Nephron progenitor cell (in vitro differentiated cells): Measurements from ENCODE around the gene COL4A2.

Source experiments
- DNase-seq: peaks from one replicate; pipeline ENCODE4 v3.0.0; 2021
- H3K27ac Mint-ChIP-seq: 2 replicates; pipeline ENCODE4 v1.8.0; 2021; ENCODE audit warnings: mild to moderate bottlenecking, moderate library complexity, mixed read lengths
- H3K27me3 Mint-ChIP-seq: 2 replicates; pipeline ENCODE4 v1.8.0; 2021; ENCODE audit warnings: mild to moderate bottlenecking, low read depth, mixed read lengths; ENCODE audit not compliant: poor library complexity
- H3K36me3 Mint-ChIP-seq: 2 replicates; pipeline ENCODE4 v1.8.0; 2021; ENCODE audit warnings: low read depth, mixed read lengths
- H3K4me1 Mint-ChIP-seq: 2 replicates; pipeline ENCODE4 v1.8.0; 2021; ENCODE audit warnings: mixed read lengths
- H3K4me3 Mint-ChIP-seq: 2 replicates; pipeline ENCODE4 v1.8.0; 2021; ENCODE audit warnings: mild to moderate bottlenecking, moderate library complexity, mixed read lengths
- H3K9me3 Mint-ChIP-seq: 2 replicates; pipeline ENCODE4 v1.8.0; 2021; ENCODE audit warnings: mild to moderate bottlenecking, moderate library complexity, mixed read lengths
- TF ChIP-seq, protein P1 (sequence below): fragments of 200-600 bp; sonication (generic); IDR thresholded peaks from 2 replicates; pipeline ENCODE4 v1.5.0; 2021; ENCODE audit warnings: antibody characterized with exemption

The COL4A2 gene

GRCh38 chr13:110299283-110299840, 7.7 kb upstream of the COL4A2 start:
- H3K9me3 Mint-ChIP-seq, result no peaks in the 10 kb centered on the region
- no peak overlapping the region for H3K4me3 Mint-ChIP-seq
- peaks cover 2% of the 10 kb centered on the region for H3K27me3 Mint-ChIP-seq
- peaks cover 12% of the 10 kb centered on the region for H3K36me3 Mint-ChIP-seq
- peaks cover 32% of the 10 kb centered on the region for H3K4me1 Mint-ChIP-seq
- H3K27ac Mint-ChIP-seq, result no peak overlapping the region
- DNase-seq, result no peak
- TF ChIP-seq, protein P1, sequence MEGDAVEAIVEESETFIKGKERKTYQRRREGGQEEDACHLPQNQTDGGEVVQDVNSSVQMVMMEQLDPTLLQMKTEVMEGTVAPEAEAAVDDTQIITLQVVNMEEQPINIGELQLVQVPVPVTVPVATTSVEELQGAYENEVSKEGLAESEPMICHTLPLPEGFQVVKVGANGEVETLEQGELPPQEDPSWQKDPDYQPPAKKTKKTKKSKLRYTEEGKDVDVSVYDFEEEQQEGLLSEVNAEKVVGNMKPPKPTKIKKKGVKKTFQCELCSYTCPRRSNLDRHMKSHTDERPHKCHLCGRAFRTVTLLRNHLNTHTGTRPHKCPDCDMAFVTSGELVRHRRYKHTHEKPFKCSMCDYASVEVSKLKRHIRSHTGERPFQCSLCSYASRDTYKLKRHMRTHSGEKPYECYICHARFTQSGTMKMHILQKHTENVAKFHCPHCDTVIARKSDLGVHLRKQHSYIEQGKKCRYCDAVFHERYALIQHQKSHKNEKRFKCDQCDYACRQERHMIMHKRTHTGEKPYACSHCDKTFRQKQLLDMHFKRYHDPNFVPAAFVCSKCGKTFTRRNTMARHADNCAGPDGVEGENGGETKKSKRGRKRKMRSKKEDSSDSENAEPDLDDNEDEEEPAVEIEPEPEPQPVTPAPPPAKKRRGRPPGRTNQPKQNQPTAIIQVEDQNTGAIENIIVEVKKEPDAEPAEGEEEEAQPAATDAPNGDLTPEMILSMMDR, result no peak

GRCh38 chr13:110300090-110300815, 6.8 kb upstream of the COL4A2 start:
- DNase-seq, result no peak
- no peak overlapping the region for H3K27ac Mint-ChIP-seq

GRCh38 chr13:110301083-110301482, 6.0 kb upstream of the COL4A2 start:
- Mint-ChIP-seq H3K4me3 (no peak overlapping the region), H3K36me3 (peaks cover 12% of the 10 kb centered on the region), H3K4me1 (peaks cover 49% of the 10 kb centered on the region), H3K27me3 (peaks cover 6% of the 10 kb centered on the region), H3K9me3 (no peaks in the 10 kb centered on the region), H3K27ac (no peak overlapping the region)
- DNase-seq, result no peak
- TF ChIP-seq, protein P1, result no peak

More at GRCh38 chr13:110300090-110300815, 6.8 kb upstream of the COL4A2 start:
- H3K4me3 Mint-ChIP-seq, result no peak overlapping the region
- H3K9me3 Mint-ChIP-seq, result no peaks in the 10 kb centered on the region
- H3K4me1 Mint-ChIP-seq, result peaks cover 41% of the 10 kb centered on the region
- peaks cover 12% of the 10 kb centered on the region for H3K36me3 Mint-ChIP-seq
- H3K27me3 Mint-ChIP-seq, result peaks cover 6% of the 10 kb centered on the region
- TF ChIP-seq, protein P1, result no peak

GRCh38 chr13:110301606-110302553, 5.2 kb upstream of the COL4A2 start:
- H3K9me3 Mint-ChIP-seq, result no peaks in the 10 kb centered on the region
- no peak overlapping the region for H3K27ac Mint-ChIP-seq
- peak overlapping the region; percentile 19 for H3K4me3 Mint-ChIP-seq
- DNase-seq, result no peak
- peaks cover 50% of the 10 kb centered on the region for H3K4me1 Mint-ChIP-seq
- peaks cover 6% of the 10 kb centered on the region for H3K27me3 Mint-ChIP-seq
- TF ChIP-seq, protein P1, result no peak
- peaks cover 12% of the 10 kb centered on the region for H3K36me3 Mint-ChIP-seq

DNA sequence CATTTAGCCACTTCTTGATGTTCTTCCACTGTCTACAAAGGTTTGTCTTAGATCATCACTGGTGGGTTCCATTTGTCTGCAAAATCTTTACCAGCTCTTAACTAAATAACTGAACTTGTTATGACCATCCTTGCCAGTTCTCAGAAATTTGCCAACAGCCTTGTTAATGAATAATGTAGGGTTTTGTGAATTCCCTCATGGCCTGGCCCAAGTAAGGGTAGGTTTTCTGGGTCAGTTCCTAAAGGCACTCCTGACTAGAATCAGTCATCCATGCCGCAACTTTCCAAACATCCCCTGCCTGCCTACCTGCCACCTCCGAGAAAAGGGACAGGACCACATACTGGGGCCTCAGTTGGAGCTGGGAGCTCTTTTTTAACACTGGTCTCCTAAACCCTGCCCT, 4.1 kb upstream of the COL4A2 start:
- peaks cover 12% of the 10 kb centered on the region for H3K36me3 Mint-ChIP-seq
- H3K4me3 Mint-ChIP-seq, result no peak overlapping the region
- H3K4me1 Mint-ChIP-seq, result peaks cover 51% of the 10 kb centered on the region
- peaks cover 7% of the 10 kb centered on the region for H3K27me3 Mint-ChIP-seq
- H3K27ac Mint-ChIP-seq, result no peak overlapping the region
- H3K9me3 Mint-ChIP-seq, result no peaks in the 10 kb centered on the region
- TF ChIP-seq, protein P1, result no peak
- DNase-seq, result no peak
